Non-pigmented ciliary epithelial cell (primary cell): ENCODE results near the gene CHCHD6.

Experiments used
- DNase-seq: peaks from one replicate; pipeline ENCODE4 v3.0.0-alpha.2; 2010; ENCODE audit warnings: low read depth

CHCHD6 gene

GRCh38 chr3:126959921-126960603 lies 256.0 kb downstream of the CHCHD6 start:
- DNase-seq = no peak

- DNase-seq = no peak
Observed at GRCh38 chr3:126960604-126960995, 256.6 kb downstream of the CHCHD6 start.

- no peak for DNase-seq
Observed at GRCh38 chr3:126961191-126961790, 257.3 kb downstream of the CHCHD6 start.

- DNase-seq = no peak
Observed at GRCh38 chr3:126961791-126962461, 257.9 kb downstream of the CHCHD6 start.

- DNase-seq = no peak
Observed at GRCh38 chr3:126962756-126963155, 258.7 kb downstream of the CHCHD6 start.

- no peak for DNase-seq
Observed at GRCh38 chr3:126963261-126964190, 259.5 kb downstream of the CHCHD6 start.

GRCh38 chr3:126964261-126964660 lies 260.2 kb downstream of the CHCHD6 start:
- no peak for DNase-seq

GRCh38 chr3:126964950-126965349 lies 260.9 kb downstream of the CHCHD6 start:
- no peak for DNase-seq

GRCh38 chr3:126965526-126966080 lies 261.6 kb downstream of the CHCHD6 start:
- no peak for DNase-seq

GRCh38 chr3:126967386-126967785 lies 263.3 kb downstream of the CHCHD6 start:
- DNase-seq = no peak

- DNase-seq = no peak
Observed at GRCh38 chr3:126968391-126969390, 264.7 kb downstream of the CHCHD6 start.

- no peak for DNase-seq
Observed at GRCh38 chr3:126969586-126969985, 265.5 kb downstream of the CHCHD6 start.

- DNase-seq = no peak
Observed at GRCh38 chr3:126970101-126970500, 266.1 kb downstream of the CHCHD6 start.

- DNase-seq = no peak
Observed at GRCh38 chr3:126970921-126971320, 266.9 kb downstream of the CHCHD6 start.

GRCh38 chr3:126971891-126972351 lies 267.9 kb downstream of the CHCHD6 start:
- no peak for DNase-seq

GRCh38 chr3:126972866-126973265 lies 268.8 kb downstream of the CHCHD6 start:
- DNase-seq = no peak

- DNase-seq = no peak
Observed at GRCh38 chr3:126973814-126974213, 269.8 kb downstream of the CHCHD6 start.

- no peak for DNase-seq
Observed at GRCh38 chr3:126974756-126975155, 270.7 kb downstream of the CHCHD6 start.

GRCh38 chr3:126976906-126977305 lies 272.9 kb downstream of the CHCHD6 start:
- DNase-seq = no peak

- DNase-seq = no peak
Observed at GRCh38 chr3:126977821-126978220, 273.8 kb downstream of the CHCHD6 start.

- no peak for DNase-seq
Observed at GRCh38 chr3:126978291-126978690, 274.3 kb downstream of the CHCHD6 start.
